AML-193 (cell line): ENCODE results near the gene RALGAPA1.
"Not testable (repeated sequence)": the region's sequence is repeated elsewhere in the genome, so short reads cannot be mapped to it uniquely, and the experiment has no call there.

ENCODE experiments used
- DNase-seq, 2 experiments: peaks; one replicate each; lab custom pipeline; 2025; lab: John Stamatoyannopoulos, UW

Gene RALGAPA1

GRCh38 chr14:35821564-35822411 is 12.7 kb upstream of the RALGAPA1 start:
- peak; percentile 41 to 57 for DNase-seq

- no peak for DNase-seq
Measured at GRCh38 chr14:35819591-35820540, 10.8 kb upstream of the RALGAPA1 start.

GRCh38 chr14:35818346-35819115 is 9.4 kb upstream of the RALGAPA1 start:
- peak; percentile 15 to 28 for DNase-seq

- DNase-seq, result peak; percentile 57 to 74
Measured at GRCh38 chr14:35814371-35815005, 5.4 kb upstream of the RALGAPA1 start.

GRCh38 chr14:35810963-35811362 is 1.9 kb upstream of the RALGAPA1 start:
- DNase-seq, result no peak

GRCh38 chr14:35809597-35809996 is 502 bp upstream of the RALGAPA1 start:
- DNase-seq, result no peak

- DNase-seq, result no peak
Measured at GRCh38 chr14:35808076-35808637, 938 bp downstream of the RALGAPA1 start.

- no peak for DNase-seq
Measured at GRCh38 chr14:35807131-35807961, 1.7 kb downstream of the RALGAPA1 start.

GRCh38 chr14:35806006-35806907 is 2.8 kb downstream of the RALGAPA1 start:
- DNase-seq, result no peak

- DNase-seq, result no peak
Measured at GRCh38 chr14:35797796-35798195, 11.3 kb downstream of the RALGAPA1 start.

GRCh38 chr14:35789651-35790050 is 19.4 kb downstream of the RALGAPA1 start:
- DNase-seq, result no peak

GRCh38 chr14:35786856-35787255 is 22.2 kb downstream of the RALGAPA1 start:
- DNase-seq, result no peak

GRCh38 chr14:35783699-35784098 is 25.4 kb downstream of the RALGAPA1 start:
- DNase-seq, result no peak

GRCh38 chr14:35779368-35779767 is 29.7 kb downstream of the RALGAPA1 start:
- no peak for DNase-seq

- DNase-seq, result not testable (repeated sequence)
Measured at GRCh38 chr14:35777550-35777949, 31.5 kb downstream of the RALGAPA1 start.

GRCh38 chr14:35776823-35777222 is 32.3 kb downstream of the RALGAPA1 start:
- DNase-seq, result no peak

GRCh38 chr14:35776085-35776484 is 33.0 kb downstream of the RALGAPA1 start:
- not testable (repeated sequence) for DNase-seq

GRCh38 chr14:35766700-35767082 is 42.4 kb downstream of the RALGAPA1 start:
- no peak for DNase-seq

GRCh38 chr14:35766036-35766699 is 42.9 kb downstream of the RALGAPA1 start:
- no peak for DNase-seq
